ENCODE data around the gene OLFML2B. TPM values are rescaled to one million over a fixed set of nuclear protein-coding genes. Genes with fewer than 3 reads are reported as not detected.

OLFML2B gene
- total and polyA plus RNA-seq, 2 experiments from 2014 or later = 1.2 to 2.9 TPM

DNA sequence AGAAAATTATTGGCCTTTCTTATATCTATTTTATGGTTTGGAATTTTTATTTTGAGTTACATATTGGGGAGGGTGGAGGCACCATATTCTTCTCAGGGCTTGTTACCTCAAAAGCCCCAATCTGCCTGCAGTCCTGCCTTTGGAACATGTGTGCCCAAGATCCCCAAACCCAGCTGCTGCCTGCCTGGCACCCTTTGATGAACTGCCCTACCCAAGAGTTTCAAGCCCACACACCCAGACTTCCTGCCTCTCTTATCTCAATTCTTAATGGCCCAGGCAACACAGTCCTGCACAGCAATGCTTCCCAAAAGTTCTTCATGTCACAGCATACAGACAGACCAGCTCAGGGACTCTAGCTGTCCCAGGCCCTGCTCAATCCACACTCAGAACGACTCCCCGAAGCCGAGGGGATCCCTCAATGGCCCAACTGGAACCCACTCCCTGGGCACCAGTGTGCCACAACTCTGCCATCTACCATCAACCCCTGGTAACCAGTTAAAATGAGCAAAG is 19.2 kb downstream of the OLFML2B start:
- Histone ChIP-seq H3K79me2 (no peaks in the 10 kb centered on the region), H3K9me3 (ENCODE audit: low read depth) (no peaks in the 10 kb centered on the region), H3K4me3 (no peak overlapping the region), H3K27ac (no peak overlapping the region), H3K27me3 (no peaks in the 10 kb centered on the region), H3K4me1 (ENCODE audit: insufficient read depth) (peaks cover 4% of the 10 kb centered on the region), H3K4me2 (no peak overlapping the region), H3K36me3 (replicated peaks; ENCODE audit: insufficient read depth, low read depth) (no peaks in the 10 kb centered on the region), H4K20me1 (ENCODE audit: insufficient read depth, poor library complexity, severe bottlenecking) (no peaks in the 10 kb centered on the region), H2AFZ (no peak overlapping the region), H3K9me2 (replicated peaks; ENCODE audit: insufficient read depth) (no peaks in the 10 kb centered on the region)
- TF ChIP-seq EZH2 (IDR thresholded peaks at IDR 0.05; ENCODE audit: borderline replicate concordance) (no peak), EZH2phosphoT487 (IDR thresholded peaks at IDR 0.05; ENCODE audit: low read depth, severe bottlenecking, unreplicated experiment) (no peak)
- TF ChIP-seq, protein P1, sequence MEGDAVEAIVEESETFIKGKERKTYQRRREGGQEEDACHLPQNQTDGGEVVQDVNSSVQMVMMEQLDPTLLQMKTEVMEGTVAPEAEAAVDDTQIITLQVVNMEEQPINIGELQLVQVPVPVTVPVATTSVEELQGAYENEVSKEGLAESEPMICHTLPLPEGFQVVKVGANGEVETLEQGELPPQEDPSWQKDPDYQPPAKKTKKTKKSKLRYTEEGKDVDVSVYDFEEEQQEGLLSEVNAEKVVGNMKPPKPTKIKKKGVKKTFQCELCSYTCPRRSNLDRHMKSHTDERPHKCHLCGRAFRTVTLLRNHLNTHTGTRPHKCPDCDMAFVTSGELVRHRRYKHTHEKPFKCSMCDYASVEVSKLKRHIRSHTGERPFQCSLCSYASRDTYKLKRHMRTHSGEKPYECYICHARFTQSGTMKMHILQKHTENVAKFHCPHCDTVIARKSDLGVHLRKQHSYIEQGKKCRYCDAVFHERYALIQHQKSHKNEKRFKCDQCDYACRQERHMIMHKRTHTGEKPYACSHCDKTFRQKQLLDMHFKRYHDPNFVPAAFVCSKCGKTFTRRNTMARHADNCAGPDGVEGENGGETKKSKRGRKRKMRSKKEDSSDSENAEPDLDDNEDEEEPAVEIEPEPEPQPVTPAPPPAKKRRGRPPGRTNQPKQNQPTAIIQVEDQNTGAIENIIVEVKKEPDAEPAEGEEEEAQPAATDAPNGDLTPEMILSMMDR (IDR thresholded peaks at IDR 0.05; ENCODE audit: poor library complexity) = no peak
- DNase-seq (ENCODE audit: low spot score) = no peak
- WGBS (ENCODE audit: low lambda C conversion rate, missing lambda C conversion rate) = 92% methylated on average over 3 of the region's 3 CpGs

DNA sequence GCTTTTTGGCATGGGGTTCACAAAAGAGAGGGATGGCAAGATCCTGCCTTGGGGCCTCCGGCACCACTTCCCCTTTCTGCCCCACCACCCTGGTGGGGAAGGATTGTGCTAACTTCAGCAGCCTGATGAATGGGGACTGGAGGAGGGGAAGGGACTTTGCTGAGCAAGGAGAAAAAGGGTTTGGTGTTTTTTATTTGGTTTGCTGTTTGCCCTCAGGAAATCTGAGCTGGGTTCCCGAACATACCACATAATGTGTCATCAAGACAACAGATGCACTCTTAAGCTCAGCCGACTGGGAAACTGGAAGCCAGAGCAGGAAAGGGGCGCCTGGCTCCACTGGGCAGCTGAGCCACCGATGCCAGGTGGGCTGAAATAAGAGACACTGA is 19.8 kb downstream of the OLFML2B start:
- Histone ChIP-seq H3K9me3 (ENCODE audit: low read depth) (no peaks in the 10 kb centered on the region), H2AFZ (no peak overlapping the region), H3K4me3 (no peak overlapping the region), H3K79me2 (no peaks in the 10 kb centered on the region), H3K27ac (peak overlapping the region; percentile 28), H3K36me3 (replicated peaks; ENCODE audit: insufficient read depth, low read depth) (no peaks in the 10 kb centered on the region), H3K4me1 (ENCODE audit: insufficient read depth) (peaks cover 4% of the 10 kb centered on the region), H3K9me2 (replicated peaks; ENCODE audit: insufficient read depth) (no peaks in the 10 kb centered on the region), H3K4me2 (peak overlapping the region; percentile 39), H4K20me1 (ENCODE audit: insufficient read depth, poor library complexity, severe bottlenecking) (no peaks in the 10 kb centered on the region), H3K27me3 (no peaks in the 10 kb centered on the region)
- 54% methylated on average over 5 of the region's 5 CpGs for WGBS (ENCODE audit: low lambda C conversion rate, missing lambda C conversion rate)
- peak; percentile 20 for DNase-seq (ENCODE audit: low spot score)
- TF ChIP-seq EZH2 (IDR thresholded peaks at IDR 0.05; ENCODE audit: borderline replicate concordance) (no peak), EZH2phosphoT487 (IDR thresholded peaks at IDR 0.05; ENCODE audit: low read depth, severe bottlenecking, unreplicated experiment) (no peak)
- TF ChIP-seq, protein P1 (IDR thresholded peaks at IDR 0.05; ENCODE audit: poor library complexity) = no peak

DNA sequence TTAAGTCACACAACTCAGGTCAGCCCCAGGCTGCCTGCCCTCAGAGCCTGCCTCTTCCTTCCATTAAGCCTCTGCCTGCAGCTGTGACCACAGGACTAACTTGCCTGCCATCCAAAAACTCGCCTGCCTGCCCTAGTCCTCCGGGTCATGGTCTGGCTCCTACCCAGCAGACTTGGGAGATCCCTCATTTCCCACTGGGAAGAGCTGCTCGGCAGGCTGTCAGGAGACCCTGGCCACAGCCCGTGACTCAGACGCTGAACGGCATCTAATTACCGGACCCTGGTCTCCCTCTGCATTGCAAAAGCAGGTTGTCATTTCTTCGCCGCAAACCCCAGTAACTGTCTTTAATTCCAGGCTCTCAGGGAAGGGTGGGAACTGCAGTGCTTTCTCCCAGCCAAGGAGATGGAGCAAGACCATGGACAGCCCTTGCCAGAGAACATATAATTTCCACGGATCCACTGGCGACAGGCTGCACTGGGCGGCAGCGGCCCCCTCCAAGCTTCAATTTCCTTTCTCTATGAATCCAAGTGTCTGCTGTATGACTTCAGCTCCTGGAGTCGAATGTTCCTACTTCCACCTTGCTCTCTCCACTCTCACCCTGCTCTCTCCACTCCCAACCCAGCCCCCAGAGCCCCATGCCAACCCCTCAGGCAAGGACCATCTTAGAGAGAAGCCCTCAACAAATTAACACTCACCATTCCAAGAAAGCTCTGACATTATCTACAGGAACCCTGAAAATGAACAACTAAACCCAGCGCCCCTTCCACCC is 20.4 kb downstream of the OLFML2B start:
- H3K9me2 ChIP-seq (replicated peaks; ENCODE audit: insufficient read depth) = no peaks in the 10 kb centered on the region
- H3K4me2 ChIP-seq = peak overlapping the region; percentile 39
- peak; percentile 19 for DNase-seq (ENCODE audit: low spot score)
- peak overlapping the region; percentile 28 for H3K27ac ChIP-seq
- peaks cover 4% of the 10 kb centered on the region for H3K4me1 ChIP-seq (ENCODE audit: insufficient read depth)
- H3K27me3 ChIP-seq = no peaks in the 10 kb centered on the region
- no peak overlapping the region for H2AFZ ChIP-seq
- no peaks in the 10 kb centered on the region for H4K20me1 ChIP-seq (ENCODE audit: insufficient read depth, poor library complexity, severe bottlenecking)
- H3K4me3 ChIP-seq = no peak overlapping the region
- WGBS (ENCODE audit: low lambda C conversion rate, missing lambda C conversion rate) = 77% methylated on average over 15 of the region's 15 CpGs
- no peaks in the 10 kb centered on the region for H3K9me3 ChIP-seq (ENCODE audit: low read depth)
- no peaks in the 10 kb centered on the region for H3K36me3 ChIP-seq (replicated peaks; ENCODE audit: insufficient read depth, low read depth)
- no peaks in the 10 kb centered on the region for H3K79me2 ChIP-seq
- TF ChIP-seq EZH2 (IDR thresholded peaks at IDR 0.05; ENCODE audit: borderline replicate concordance) = no peak
- no peak for TF ChIP-seq EZH2phosphoT487 (IDR thresholded peaks at IDR 0.05; ENCODE audit: low read depth, severe bottlenecking, unreplicated experiment)
- TF ChIP-seq, protein P1 (IDR thresholded peaks at IDR 0.05; ENCODE audit: poor library complexity) = no peak

Measured in hepatocyte (in vitro differentiated cells).